DMS53 (cell line): ENCODE data around the gene ATP6V0A4.
A peak's percentile ranks its signal among the peaks of the same experiment; 100 is the strongest.
"Not testable (repeated sequence)": the region's sequence is repeated elsewhere in the genome, so short reads cannot be mapped to it uniquely, and the experiment has no call there.

ENCODE experiments used
- DNase-seq: peaks from one replicate; lab custom pipeline; 2025; lab: John Stamatoyannopoulos, UW

Gene ATP6V0A4

GRCh38 chr7:138802706-138803105 is 4.7 kb upstream of the ATP6V0A4 start:
- no peak for DNase-seq

DNA sequence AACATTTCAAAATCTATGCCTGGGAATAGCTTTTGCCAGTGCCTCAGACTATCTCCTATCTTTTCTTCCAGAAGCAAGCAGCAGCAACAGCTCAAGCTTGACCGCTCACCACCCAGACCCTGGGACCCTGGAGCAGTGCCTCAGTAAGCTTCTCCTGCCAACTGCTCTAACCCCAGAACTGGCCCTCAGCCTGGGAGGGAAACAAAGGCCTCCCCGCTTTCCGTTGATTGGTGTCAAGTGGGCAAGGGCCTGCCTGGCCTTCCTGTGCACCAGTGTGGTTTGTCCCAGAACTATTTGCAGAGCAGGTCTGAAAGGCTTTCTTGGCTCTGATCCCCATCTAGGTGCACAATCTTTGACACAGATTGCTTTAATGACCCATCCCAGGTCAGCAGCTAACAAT is 3.3 kb upstream of the ATP6V0A4 start:
- DNase-seq = no peak

- DNase-seq = no peak
These were observed 1.5 kb upstream of the ATP6V0A4 start for GRCh38 chr7:138799336-138800000.

DNA sequence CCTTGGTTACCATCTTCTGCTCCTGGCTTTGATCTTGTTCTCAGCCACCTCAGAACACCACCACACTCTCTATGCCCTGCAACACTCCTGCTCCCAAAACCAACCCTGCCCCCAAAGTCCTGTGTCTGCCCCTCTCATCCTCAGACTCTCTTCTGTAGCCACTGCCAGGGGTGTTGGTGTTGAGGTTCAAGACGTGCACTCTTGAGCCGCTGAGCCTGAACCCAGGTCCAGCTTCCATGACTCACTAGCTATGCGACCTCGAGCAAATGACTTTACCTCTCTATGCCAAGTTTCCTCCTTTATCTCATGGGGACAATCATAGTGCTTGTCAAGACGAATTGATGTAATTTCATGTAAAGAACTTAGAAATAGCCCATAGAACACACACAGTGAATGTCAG is 840 bp upstream of the ATP6V0A4 start:
- no peak for DNase-seq

- DNase-seq = not testable (repeated sequence)
These were observed 950 bp downstream of the ATP6V0A4 start for GRCh38 chr7:138797046-138797445.

GRCh38 chr7:138796038-138796615 is 1.9 kb downstream of the ATP6V0A4 start:
- DNase-seq = no peak

GRCh38 chr7:138785587-138786437 is 12.2 kb downstream of the ATP6V0A4 start:
- no peak for DNase-seq

GRCh38 chr7:138784692-138785091 is 13.3 kb downstream of the ATP6V0A4 start:
- DNase-seq = no peak

GRCh38 chr7:138781004-138781403 is 17.0 kb downstream of the ATP6V0A4 start:
- peak; percentile 39 for DNase-seq

DNA sequence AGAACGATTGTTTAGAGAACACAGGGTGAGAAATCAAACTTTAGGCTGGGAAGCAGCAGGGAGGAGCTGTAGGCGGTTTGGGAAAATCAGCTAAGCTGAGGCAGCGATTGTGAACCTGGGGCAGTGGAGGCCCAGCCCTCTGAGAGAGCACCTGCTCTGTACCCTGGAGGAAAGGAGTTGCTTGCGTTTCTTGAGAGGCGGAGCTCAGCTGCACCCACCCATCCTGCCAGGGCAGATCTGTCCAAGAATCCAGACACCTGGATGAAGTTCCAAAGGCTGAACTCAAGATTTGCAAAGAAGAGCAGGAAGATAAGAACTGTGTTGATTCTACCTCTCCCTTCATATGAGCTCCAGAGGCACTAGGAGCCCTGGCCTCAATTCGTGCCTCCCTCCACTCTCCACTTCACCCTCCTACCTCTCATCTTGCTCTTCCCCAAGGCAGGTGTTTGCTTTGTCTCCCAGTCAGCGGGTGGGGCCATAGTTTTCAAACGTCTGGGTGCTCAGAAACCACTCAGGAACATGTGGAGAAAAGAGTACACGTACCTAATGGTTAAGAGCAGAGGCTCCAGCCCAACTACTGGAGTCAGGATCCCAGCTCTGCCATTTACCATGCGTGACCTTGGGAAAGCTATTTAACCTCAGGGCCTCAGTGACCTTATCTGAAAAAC is 21.7 kb downstream of the ATP6V0A4 start:
- peak; percentile 98 for DNase-seq

GRCh38 chr7:138773817-138774216 is 24.2 kb downstream of the ATP6V0A4 start:
- peak; percentile 97 for DNase-seq

GRCh38 chr7:138773176-138773575 is 24.8 kb downstream of the ATP6V0A4 start:
- no peak for DNase-seq

GRCh38 chr7:138770904-138771303 is 27.1 kb downstream of the ATP6V0A4 start:
- DNase-seq = no peak

DNA sequence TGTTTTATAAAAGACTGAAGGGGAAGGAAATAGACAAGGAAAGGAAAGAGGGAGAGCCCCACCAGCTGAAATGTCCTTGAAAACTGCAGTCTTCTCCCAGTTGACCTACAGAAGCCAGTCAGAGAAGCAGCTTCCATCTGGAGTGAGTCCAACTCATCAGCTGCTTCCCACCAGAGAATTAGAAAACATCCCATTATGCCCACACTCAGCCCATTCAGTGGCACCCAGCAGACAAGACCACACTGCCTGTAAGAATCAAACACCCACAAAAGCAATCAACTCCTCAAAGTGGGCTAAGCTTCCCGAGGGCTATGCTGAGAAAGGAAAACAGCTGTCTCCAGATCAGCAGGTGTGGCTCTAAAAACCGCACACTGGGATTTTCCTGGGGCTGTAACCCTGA is 29.8 kb downstream of the ATP6V0A4 start:
- DNase-seq = no peak

DNA sequence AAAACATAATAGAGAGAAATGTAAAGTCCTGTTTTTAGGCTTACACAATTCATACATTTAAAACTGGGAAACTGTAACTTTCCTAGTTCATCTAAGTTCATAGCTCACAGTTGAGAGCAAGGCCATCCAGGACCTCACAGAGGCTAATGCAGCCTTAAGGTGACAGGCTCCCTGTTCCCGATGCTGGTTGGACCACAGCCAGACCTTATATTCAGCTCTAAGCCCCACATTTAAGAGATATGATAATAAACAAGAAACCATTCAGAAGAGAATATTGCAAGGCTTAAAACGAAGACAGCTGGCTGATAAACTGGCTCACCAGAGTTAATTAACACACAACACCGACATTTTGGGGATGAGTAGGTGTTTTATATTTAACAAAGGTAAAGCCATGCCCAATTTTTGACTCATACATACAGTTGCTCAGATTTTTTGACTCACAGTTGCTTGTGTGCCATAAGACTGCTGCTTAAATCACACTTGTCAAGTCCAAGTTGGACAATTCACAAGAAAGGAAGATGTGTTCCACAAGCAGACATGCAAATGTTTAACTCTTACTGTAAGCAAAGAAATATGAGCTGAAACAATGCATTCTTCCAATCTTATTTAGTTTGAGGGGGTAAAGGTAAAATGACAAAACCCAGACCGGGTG is 41.3 kb downstream of the ATP6V0A4 start:
- DNase-seq = peak; percentile 34

GRCh38 chr7:138755842-138756590 is 42.0 kb downstream of the ATP6V0A4 start:
- peak; percentile 29 for DNase-seq

DNA sequence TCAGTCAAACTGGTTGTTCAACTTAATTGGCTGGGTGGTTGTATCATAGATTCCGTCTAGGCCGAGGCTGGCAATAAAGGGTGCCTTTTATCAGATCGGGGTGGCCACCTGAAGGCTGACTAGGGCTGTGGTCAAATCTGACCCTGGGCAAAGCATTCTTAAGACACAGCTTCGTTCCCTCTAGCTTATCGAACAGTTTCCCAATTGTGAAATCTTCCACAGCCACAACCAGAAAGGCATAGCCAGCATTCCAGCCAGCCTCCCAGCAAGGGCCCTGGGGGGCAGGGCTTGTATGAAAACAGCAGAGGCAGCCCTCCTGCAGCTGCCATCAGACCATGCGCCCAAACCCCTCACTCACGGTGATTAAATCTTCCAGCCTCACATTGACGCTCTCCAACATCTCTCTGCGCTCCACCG is 42.7 kb downstream of the ATP6V0A4 start:
- no peak for DNase-seq

- peak; percentile 57 for DNase-seq
These were observed 44.4 kb downstream of the ATP6V0A4 start for GRCh38 chr7:138753610-138754009.

- DNase-seq = peak; percentile 86
These were observed 44.9 kb downstream of the ATP6V0A4 start for GRCh38 chr7:138753150-138753518.

GRCh38 chr7:138752518-138753149 is 45.4 kb downstream of the ATP6V0A4 start:
- peak; percentile 100 for DNase-seq
